Ovary (tissue), 3 donors: ENCODE results near the gene EVI5.

ENCODE experiments used
- CTCF ChIP-seq, 3 donors: fragments of 450-650 bp in 2 of 3; fragments of 200-600 bp in 1 of 3; IDR thresholded peaks; one replicate each; pipeline versions ENCODE4 v1.5.1 to v1.8.0; 2016 to 2022; ENCODE audit warnings: antibody characterized with exemption in 3 of 3, mild to moderate bottlenecking in 1 of 3
- POLR2A ChIP-seq: fragments of 450-650 bp; IDR thresholded peaks from one replicate; pipeline ENCODE4 v1.6.1; 2017; ENCODE audit warnings: antibody characterized with exemption, mild to moderate bottlenecking, moderate library complexity
- donor health status: DM: no; HTN: no; CAD: no.

- TF ChIP-seq POLR2A (no peak), CTCF (IDR thresholded peaks at IDR 0.05) (no peak)
Measured at GRCh38 chr1:92754000-92754718, 30.7 kb downstream of the EVI5 start.
